ENCODE results near the gene HRH2.

GRCh38 chr5:175728885-175729828 is 71.3 kb downstream of the HRH2 start:
- TF ChIP-seq CTCF (conservative IDR thresholded peaks at IDR 0.05 in 1 of 2, IDR thresholded peaks at IDR 0.05 in 1 of 2; ENCODE audit: low read depth in 1 of 2, low read length in 2 of 2): no peak
- TF ChIP-seq EZH2 (IDR thresholded peaks at IDR 0.05; ENCODE audit: low read length, missing control alignments): no peak

Data from fibroblast of lung (primary cell).